ENCODE measurements around the gene UNC80. TPM values are rescaled to one million over a fixed set of nuclear protein-coding genes. Genes with fewer than 3 reads are reported as not detected.

Gene UNC80
- polyA plus RNA-seq, 1 donor (not counting 4 experiments of a cell fraction or from before 2014, with no cell fraction given), result 0.13 TPM

DNA sequence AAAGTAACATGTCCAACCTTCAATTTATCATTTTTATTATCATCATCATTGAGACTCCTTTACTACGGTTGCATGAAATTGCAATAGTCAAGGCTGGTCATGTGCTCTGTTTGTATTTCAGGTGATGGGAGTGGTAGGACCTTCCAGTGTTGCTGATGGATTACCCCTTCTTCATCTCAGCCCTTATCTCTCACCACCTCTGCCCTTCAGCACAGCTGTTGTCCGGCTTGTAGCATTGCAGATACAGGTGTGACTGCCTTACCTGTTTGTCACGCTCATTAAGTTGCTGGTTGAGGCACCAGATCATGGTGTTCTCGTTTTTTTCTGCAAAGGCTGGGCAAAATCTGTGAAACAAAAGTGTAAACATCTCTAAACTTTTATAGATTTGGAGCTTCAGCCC, 199.1 kb downstream of the UNC80 start:
- no peaks in the 10 kb centered on the region for H3K9me1 ChIP-seq (ENCODE audit: control insufficient read depth, extremely low read depth, insufficient read depth, low read length)
- FAIRE-seq (no peak), DNase-seq (ENCODE audit: low read depth, low spot score) (no peak)
- H3K9me3 ChIP-seq (ENCODE audit: control insufficient read depth, low read depth, low read length), result no peaks in the 10 kb centered on the region
- no peaks in the 10 kb centered on the region for H3K79me2 ChIP-seq (ENCODE audit: control insufficient read depth, insufficient read depth, low read length)
- H2AFZ ChIP-seq (ENCODE audit: control insufficient read depth, low read length), result no peak overlapping the region
- no peak overlapping the region for H3K4me2 ChIP-seq (ENCODE audit: control insufficient read depth, extremely low read depth, insufficient read depth, low read depth, low read length)
- no peak overlapping the region for H3K4me3 ChIP-seq (ENCODE audit: control insufficient read depth in 2 of 3, extremely low read depth in 1 of 3, insufficient read depth in 2 of 3, low read depth in 1 of 3, low read length in 3 of 3)
- H3K4me1 ChIP-seq (ENCODE audit: control insufficient read depth, extremely low read depth, insufficient read depth, low read length), result peaks cover 7% of the 10 kb centered on the region
- no peak for TF ChIP-seq EZH2 (IDR thresholded peaks at IDR 0.05; ENCODE audit: low read length)
- TF ChIP-seq, protein P1, sequence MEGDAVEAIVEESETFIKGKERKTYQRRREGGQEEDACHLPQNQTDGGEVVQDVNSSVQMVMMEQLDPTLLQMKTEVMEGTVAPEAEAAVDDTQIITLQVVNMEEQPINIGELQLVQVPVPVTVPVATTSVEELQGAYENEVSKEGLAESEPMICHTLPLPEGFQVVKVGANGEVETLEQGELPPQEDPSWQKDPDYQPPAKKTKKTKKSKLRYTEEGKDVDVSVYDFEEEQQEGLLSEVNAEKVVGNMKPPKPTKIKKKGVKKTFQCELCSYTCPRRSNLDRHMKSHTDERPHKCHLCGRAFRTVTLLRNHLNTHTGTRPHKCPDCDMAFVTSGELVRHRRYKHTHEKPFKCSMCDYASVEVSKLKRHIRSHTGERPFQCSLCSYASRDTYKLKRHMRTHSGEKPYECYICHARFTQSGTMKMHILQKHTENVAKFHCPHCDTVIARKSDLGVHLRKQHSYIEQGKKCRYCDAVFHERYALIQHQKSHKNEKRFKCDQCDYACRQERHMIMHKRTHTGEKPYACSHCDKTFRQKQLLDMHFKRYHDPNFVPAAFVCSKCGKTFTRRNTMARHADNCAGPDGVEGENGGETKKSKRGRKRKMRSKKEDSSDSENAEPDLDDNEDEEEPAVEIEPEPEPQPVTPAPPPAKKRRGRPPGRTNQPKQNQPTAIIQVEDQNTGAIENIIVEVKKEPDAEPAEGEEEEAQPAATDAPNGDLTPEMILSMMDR (optimal IDR thresholded peaks at IDR 0.05 in 1 of 3, IDR thresholded peaks at IDR 0.05 in 1 of 3, conservative IDR thresholded peaks at IDR 0.05 in 1 of 3; ENCODE audit: extremely low read depth in 1 of 3, insufficient read depth in 2 of 3, low read length in 3 of 3), result no peak
- dilution Hi-C loops (cut with MboI; ENCODE audit: extremely low pct_ligation_motif_present, low sequenced_read_pairs), result no loop called here
- H4K20me1 ChIP-seq (ENCODE audit: control insufficient read depth, extremely low read depth, insufficient read depth, low read length), result no peaks in the 10 kb centered on the region
- no peaks in the 10 kb centered on the region for H3K36me3 ChIP-seq (ENCODE audit: control insufficient read depth in 2 of 2, extremely low read depth in 1 of 2, insufficient read depth in 2 of 2, low read length in 2 of 2)
- H3K27ac ChIP-seq (ENCODE audit: control insufficient read depth, insufficient read depth, low read length), result no peak overlapping the region
- H3K9ac ChIP-seq (ENCODE audit: control insufficient read depth, extremely low read depth, insufficient read depth, low read length), result no peak overlapping the region
- H3K27me3 ChIP-seq (ENCODE audit: control insufficient read depth, extremely low read depth, insufficient read depth, low read length), result no peaks in the 10 kb centered on the region

DNA sequence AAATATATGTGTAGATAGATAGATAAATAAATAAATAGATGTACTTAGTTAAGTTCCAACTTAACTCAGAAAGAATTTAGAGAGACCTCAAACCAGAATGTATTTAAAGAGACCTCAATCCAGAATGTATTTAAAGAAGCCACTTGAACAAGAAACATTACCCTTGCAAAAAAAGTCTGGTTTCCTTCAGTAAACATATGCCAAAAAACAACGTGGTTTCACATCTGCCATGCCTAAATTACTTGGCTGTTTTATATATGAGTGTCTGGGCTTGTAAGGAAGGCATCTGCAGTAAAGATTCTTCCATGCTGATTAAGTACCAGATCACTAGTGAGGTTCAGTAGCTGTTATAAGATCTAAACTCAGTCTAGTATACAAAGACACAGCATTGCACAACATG, 201.7 kb downstream of the UNC80 start:
- no peak overlapping the region for H3K9ac ChIP-seq (ENCODE audit: control insufficient read depth, extremely low read depth, insufficient read depth, low read length)
- no peaks in the 10 kb centered on the region for H3K36me3 ChIP-seq (ENCODE audit: control insufficient read depth in 2 of 2, extremely low read depth in 1 of 2, insufficient read depth in 2 of 2, low read length in 2 of 2)
- TF ChIP-seq EZH2 (IDR thresholded peaks at IDR 0.05; ENCODE audit: low read length), result no peak
- TF ChIP-seq, protein P1 (optimal IDR thresholded peaks at IDR 0.05 in 1 of 3, IDR thresholded peaks at IDR 0.05 in 1 of 3, conservative IDR thresholded peaks at IDR 0.05 in 1 of 3; ENCODE audit: extremely low read depth in 1 of 3, insufficient read depth in 2 of 3, low read length in 3 of 3), result no peak
- H3K79me2 ChIP-seq (ENCODE audit: control insufficient read depth, insufficient read depth, low read length), result no peaks in the 10 kb centered on the region
- no peaks in the 10 kb centered on the region for H3K27me3 ChIP-seq (ENCODE audit: control insufficient read depth, extremely low read depth, insufficient read depth, low read length)
- H3K4me1 ChIP-seq (ENCODE audit: control insufficient read depth, extremely low read depth, insufficient read depth, low read length), result peaks cover 4% of the 10 kb centered on the region
- no peak overlapping the region for H3K27ac ChIP-seq (ENCODE audit: control insufficient read depth, insufficient read depth, low read length)
- no peak overlapping the region for H3K4me3 ChIP-seq (ENCODE audit: control insufficient read depth in 2 of 3, extremely low read depth in 1 of 3, insufficient read depth in 2 of 3, low read depth in 1 of 3, low read length in 3 of 3)
- no peak for FAIRE-seq
- no peak overlapping the region for H2AFZ ChIP-seq (ENCODE audit: control insufficient read depth, low read length)
- H3K9me1 ChIP-seq (ENCODE audit: control insufficient read depth, extremely low read depth, insufficient read depth, low read length), result no peaks in the 10 kb centered on the region
- H3K4me2 ChIP-seq (ENCODE audit: control insufficient read depth, extremely low read depth, insufficient read depth, low read depth, low read length), result no peak overlapping the region
- dilution Hi-C loops (cut with MboI; ENCODE audit: extremely low pct_ligation_motif_present, low sequenced_read_pairs), result no loop called here
- no peak for DNase-seq (ENCODE audit: low read depth, low spot score)
- H3K9me3 ChIP-seq (ENCODE audit: control insufficient read depth, low read depth, low read length), result no peaks in the 10 kb centered on the region
- H4K20me1 ChIP-seq (ENCODE audit: control insufficient read depth, extremely low read depth, insufficient read depth, low read length), result no peaks in the 10 kb centered on the region

All from keratinocyte (primary cell).